HepG2 (cell line): Measurements from ENCODE around the gene PLK3. TPM values are rescaled to one million over a fixed set of nuclear protein-coding genes. Genes with fewer than 3 reads are reported as not detected.

Experiments used
- ATAC-seq: fragments of 200-7000 bp; cut with Tn5 transposase; 3 replicates; pipeline ENCODE4 v1.9.1; 2020; ENCODE audit warnings: mild to moderate bottlenecking, moderate library complexity
- BruUV-seq: library from RNA; stranded (reverse); fragments of 400-500 nt; replicated peaks from 2 replicates; lab custom pipeline; 2021; lab: Mats Ljungman, UMichigan
- CTCF ChIA-PET: fragments of 300-600 bp; formaldehyde crosslinking; extraction: SDS; loops from one replicate; lab custom pipeline; 2021; ENCODE audit warnings: low total read pairs, inconsistent platforms, low intra/inter-chr PET ratio; lab: Yijun Ruan, JAX
- POLR2A ChIA-PET: fragments of 350-600 bp; sonication (Branson Sonifier 250); formaldehyde crosslinking; loops from one replicate; lab custom pipeline; 2020; ENCODE audit warnings: antibody characterized with exemption, inconsistent platforms; lab: Yijun Ruan, JAX
- DNase-seq: peaks from one replicate; pipeline ENCODE4 v3.0.0-alpha.2; 2015; ENCODE audit warnings: low spot score
- FAIRE-seq: peaks from 3 replicates; lab custom pipeline; 2011; peaks lifted over from hg19 to GRCh38; lab: Jason Lieb, UNC
- H2AFZ ChIP-seq: one replicate; pipeline ENCODE4 v1.6.1; 2011; ENCODE audit warnings: low read length, inconsistent platforms
- H3K27ac ChIP-seq: fragments of 300-600 bp; 3 replicates; pipeline ENCODE4 v1.8.0; 2011; ENCODE audit warnings: mixed run types, mild to moderate bottlenecking, mixed read lengths, low read length, inconsistent platforms; ENCODE audit not compliant: insufficient read depth; ENCODE audit errors: extremely low read length
- H3K27me3 ChIP-seq, 2 experiments: fragments of 200-600 bp in 1 of 2; 2 replicates in 1 of 2; 3 replicates in 1 of 2; pipeline versions ENCODE4 v1.6.0 to v1.8.0; 2011; ENCODE audit warnings: low read length in 2 of 2, mild to moderate bottlenecking in 2 of 2, moderate library complexity in 2 of 2, inconsistent platforms in 1 of 2; ENCODE audit not compliant: insufficient read depth in 2 of 2, control insufficient read depth in 1 of 2
- H3K36me3 ChIP-seq, 2 experiments: fragments of 200-600 bp in 1 of 2; replicated peaks in 1 of 2; 2 replicates in 1 of 2; 3 replicates in 1 of 2; pipeline versions ENCODE4 v1.5.1 to v1.8.0; 2011; ENCODE audit warnings: low read length in 2 of 2, inconsistent platforms in 1 of 2; ENCODE audit not compliant: insufficient read depth in 2 of 2, control insufficient read depth in 1 of 2
- H3K4me1 ChIP-seq: 2 replicates; pipeline ENCODE4 v1.5.1; 2012; ENCODE audit warnings: low read length, inconsistent platforms; ENCODE audit not compliant: insufficient read depth
- H3K4me2 ChIP-seq: 2 replicates; pipeline ENCODE4 v1.6.0; 2011; ENCODE audit warnings: low read depth, low read length, inconsistent platforms
- H3K4me3 ChIP-seq, 3 experiments: fragments of 200-600 bp in 1 of 3; sonication (generic), shearing (Covaris generic) in 1 of 3; replicated peaks in 1 of 3; 2 replicates each; pipeline ENCODE4 v1.5.1; 2011 to 2016; ENCODE audit warnings: low read length in 3 of 3, inconsistent platforms in 2 of 3, low read depth in 2 of 3, mild to moderate bottlenecking in 2 of 3, control low read depth in 1 of 3, mixed read lengths in 1 of 3; ENCODE audit not compliant: insufficient read depth in 1 of 3
- H3K79me2 ChIP-seq: one replicate; pipeline ENCODE4 v1.6.1; 2011; ENCODE audit warnings: low read length, inconsistent platforms; ENCODE audit not compliant: insufficient read depth
- H3K9ac ChIP-seq: 2 replicates; pipeline ENCODE4 v1.6.0; 2011; ENCODE audit warnings: mild to moderate bottlenecking, low read depth, low read length, inconsistent platforms; ENCODE audit not compliant: insufficient read depth
- H3K9me3 ChIP-seq: 2 replicates; pipeline ENCODE4 v1.5.1; 2012; ENCODE audit warnings: mild to moderate bottlenecking, low read length
- H4K20me1 ChIP-seq: 2 replicates; pipeline ENCODE4 v1.6.0; 2011; ENCODE audit warnings: inconsistent platforms, mild to moderate bottlenecking, low read length, moderate library complexity; ENCODE audit not compliant: insufficient read depth
- ETS1 ChIP-seq: sonication (generic); formaldehyde crosslinking; IDR thresholded peaks from 2 replicates; pipeline ENCODE4 v1.4.0; 2020; ENCODE audit warnings: missing genetic modification reagents
- FOXA1 ChIP-seq, 2 experiments: fragments of 450-650 bp in 1 of 2; sonication (generic) in 1 of 2; formaldehyde crosslinking in 1 of 2; IDR thresholded peaks; 2 replicates each; pipeline versions ENCODE4 v1.4.0 to v1.6.1; 2016 to 2020; ENCODE audit warnings: missing genetic modification reagents in 1 of 2
- PHF20 ChIP-seq: sonication (generic); formaldehyde crosslinking; IDR thresholded peaks from 2 replicates; pipeline ENCODE4 v1.5.0; 2020; ENCODE audit warnings: mild to moderate bottlenecking, missing genetic modification reagents
- ZFP90 ChIP-seq: sonication (generic); formaldehyde crosslinking; IDR thresholded peaks from 2 replicates; pipeline ENCODE4 v1.8.0; 2022; ENCODE audit warnings: missing genetic modification reagents, mild to moderate bottlenecking, inconsistent platforms, borderline replicate concordance
- ZNF687 ChIP-seq: sonication (generic); formaldehyde crosslinking; IDR thresholded peaks from 2 replicates; pipeline ENCODE4 v1.5.1; 2020; ENCODE audit warnings: mild to moderate bottlenecking, missing genetic modification reagents, moderate library complexity
- ZNF878 ChIP-seq: sonication (generic); formaldehyde crosslinking; IDR thresholded peaks from 2 replicates; pipeline ENCODE4 v1.8.1; 2023; ENCODE audit warnings: mild to moderate bottlenecking, missing genetic modification reagents, moderate library complexity
- WGBS: methylation state at CpG from one replicate; pipeline ENCODE4 v1.1.6; 2017; ENCODE audit warnings: low lambda C conversion rate; 5-methylcytosine and 5-hydroxymethylcytosine counted together
- in situ Hi-C: cut with HindIII; loops from 2 replicates; pipeline ENCODE4 v1.10.0; 2017; ENCODE audit warnings: low pct_unique_long_range_greater_than_20kb; ENCODE audit not compliant: extremely low pct_ligation_motif_present
- intact Hi-C: fragments of 100-400 bp; cut with micrococcal nuclease; formaldehyde crosslinking; loops from one replicate; pipeline ENCODE4 v1.10.0; 2022; ENCODE audit not compliant: unreplicated experiment
- polyA plus RNA-seq, 8 experiments: library from polyadenylated mRNA; depleted of rRNA in 3 of 8; stranded (reverse) in 7 of 8; unstranded in 1 of 8; fragments of >200 nt; fragmentation: Illumina TruSeq in 4 of 8; extraction: Trizol in 4 of 8; gene quantifications; 2 replicates each; pipeline versions ENCODE4 v1.2.1 to v1.2.3, GENCODE V29; 2011 to 2016; ENCODE audit warnings: low read depth in 4 of 8, missing spikeins in 1 of 8, mixed read lengths in 1 of 8; ENCODE audit not compliant: insufficient read depth in 1 of 8
- total RNA-seq, 5 experiments: library from RNA; depleted of rRNA; stranded (reverse); fragments of >200 nt; fragmentation: Illumina TruSeq; extraction: Trizol; gene quantifications; 2 replicates each; pipeline ENCODE4 v1.2.3, GENCODE V29; 2016; ENCODE audit warnings: low read depth in 1 of 5

PLK3 gene
- total and polyA plus RNA-seq, 2 of the 13 experiments (the other 11 are each of a cell fraction or from before 2014, with no cell fraction given) = 9.8 to 16.9 TPM

- 0 out of 2 replicates have a peak overlapping the region, but pooled peaks have one; percentile 15 for H3K9ac ChIP-seq
- peaks cover 3 to 17% of the 10 kb centered on the region in 2 experiments; a peak in 2 of 5 replicates for H3K27me3 ChIP-seq
- H3K27ac ChIP-seq = no peak overlapping the region
- no peak for FAIRE-seq
- ChIA-PET CTCF (no interaction called here), POLR2A (interaction anchor here (1.6 to 5.7 kb wide), 5 partner anchors 9 to 35 kb away, joined by 3 to 32 read pairs (median 8); partner anchors contain the start of genes BTBD19, DYNLT4, PLK3 and RPS8)
- no peaks in the 10 kb centered on the region for H3K9me3 ChIP-seq
- H3K4me2 ChIP-seq = peak overlapping the region; percentile 40; the same call in 1 of the 2 replicates
- ATAC-seq = no peak
- H3K36me3 ChIP-seq = no peaks in the 10 kb centered on the region
- in situ Hi-C loops (loop anchor here (5.0 kb wide), 1 partner anchor 36 kb away; no protein-coding TSS in a partner anchor), intact Hi-C loops (no loop called here)
- H3K4me1 ChIP-seq = peaks cover 46% of the 10 kb centered on the region
- H4K20me1 ChIP-seq = no peaks in the 10 kb centered on the region
- no peak overlapping the region for H2AFZ ChIP-seq
- 7% methylated on average over 4 of the region's 7 CpGs for WGBS
- H3K79me2 ChIP-seq = no peaks in the 10 kb centered on the region
- no TSS peak for BruUV-seq
- no peak for DNase-seq
- no peak for TF ChIP-seq FOXA1 (IDR thresholded peaks at IDR 0.05)
- no peak for TF ChIP-seq FOXA1 (CRISPR knock-in tag; IDR thresholded peaks at IDR 0.05)
- peak; percentile 30; the same call in 1 of the 2 replicates for TF ChIP-seq ZNF687
- TF ChIP-seq PHF20 (CRISPR knock-in tag) = no peak
- no peak for TF ChIP-seq ETS1 (CRISPR knock-in tag)
- no peak for TF ChIP-seq ZFP90 (CRISPR knock-in tag)
- TF ChIP-seq ZNF878 = no peak
- H3K4me3 ChIP-seq = peak overlapping the region in 1 of 3 experiments; percentile 38; a peak in 1 of 6 replicates
Observed at GRCh38 chr1:44790968-44791801, 9.0 kb upstream of the PLK3 start.
